GM12872 (cell line): ENCODE results near the gene PALLD.

Experiments
- CTCF ChIP-seq: IDR thresholded peaks from 3 replicates; pipeline ENCODE4 v1.5.1; 2011; ENCODE audit warnings: low read depth, mild to moderate bottlenecking, low read length, moderate library complexity; ENCODE audit not compliant: insufficient read depth

PALLD gene

GRCh38 chr4:168685136-168685809 is 188.4 kb downstream of the PALLD start:
- TF ChIP-seq CTCF = no peak

GRCh38 chr4:168688584-168688983 is 191.7 kb downstream of the PALLD start:
- TF ChIP-seq CTCF = no peak

- TF ChIP-seq CTCF = no peak
Observed at GRCh38 chr4:168689791-168690190, 192.9 kb downstream of the PALLD start.

- no peak for TF ChIP-seq CTCF
Observed at GRCh38 chr4:168690199-168690598, 193.3 kb downstream of the PALLD start.

GRCh38 chr4:168691631-168692369 is 194.9 kb downstream of the PALLD start:
- TF ChIP-seq CTCF = no peak

GRCh38 chr4:168693750-168694490 is 197.1 kb downstream of the PALLD start:
- TF ChIP-seq CTCF = no peak

- TF ChIP-seq CTCF = no peak
Observed at GRCh38 chr4:168694667-168695066, 197.8 kb downstream of the PALLD start.
